ENCODE results near the gene MCEE. TPM values are rescaled to one million over a fixed set of nuclear protein-coding genes. Genes with fewer than 3 reads are reported as not detected.

The MCEE gene
- total and polyA plus RNA-seq, 2 of the 4 experiments (the other 2 are of a cell fraction) = 11.1 to 15.0 TPM

- Histone ChIP-seq H3K4ac (ENCODE audit: low read depth, low read length) (no peak overlapping the region), H3K14ac (replicated peaks; ENCODE audit: low read depth, low read length) (no peak overlapping the region), H3K4me3 (ENCODE audit: insufficient read depth, low read depth, low read length) (no peak overlapping the region), H4K8ac (ENCODE audit: low read depth in 2 of 2, low read length in 2 of 2) (no peak overlapping the region), H3K56ac (ENCODE audit: extremely low read depth, insufficient read depth, low read length) (no peak overlapping the region), H4K5ac (ENCODE audit: low read depth, low read length) (no peak overlapping the region), H4K20me1 (ENCODE audit: insufficient read depth, low read length) (0 out of 2 replicates have a peak, but pooled peaks cover 6% of the 10 kb centered on the region), H2BK5ac (ENCODE audit: low read depth, low read length, poor library complexity, severe bottlenecking) (no peak overlapping the region), H3K4me1 (ENCODE audit: control insufficient read depth, insufficient read depth, low read length) (no peaks in the 10 kb centered on the region), H2AK9ac (replicated peaks; ENCODE audit: low read depth, low read length, poor library complexity) (no peak overlapping the region), H2AFZ (replicated peaks; ENCODE audit: low read length, poor library complexity) (no peak overlapping the region), H2AK5ac (ENCODE audit: low read depth, low read length) (no peak overlapping the region), H3K18ac (ENCODE audit: low read depth, low read length) (no peak overlapping the region), H2BK15ac (ENCODE audit: low read depth, low read length) (no peak overlapping the region), H3K9me1 (ENCODE audit: insufficient read depth, low read length) (no peaks in the 10 kb centered on the region), H3K9ac (ENCODE audit: low read depth, low read length) (no peak overlapping the region), H3K9me3 (ENCODE audit: control insufficient read depth, insufficient read depth, low read length) (no peaks in the 10 kb centered on the region), H3K4me2 (ENCODE audit: low read depth, low read length) (no peak overlapping the region), H4K91ac (ENCODE audit: insufficient read depth, low read depth, low read length) (no peak overlapping the region), H3K27me3 (ENCODE audit: control insufficient read depth, insufficient read depth, low read length) (peaks cover 2% of the 10 kb centered on the region; the same call in 1 of the 2 replicates), H3K36me3 (ENCODE audit: control insufficient read depth, insufficient read depth, low read length) (peaks cover 31% of the 10 kb centered on the region), H2BK120ac (ENCODE audit: low read depth, low read length) (no peak overlapping the region), H3K79me1 (ENCODE audit: low read depth in 1 of 2, low read length in 2 of 2) (no peaks in the 10 kb centered on the region; a peak in 1 of 4 replicates), H2BK20ac (ENCODE audit: low read depth, low read length) (no peak overlapping the region), H3K27ac (ENCODE audit: insufficient read depth, low read length) (no peak overlapping the region), H3K23ac (ENCODE audit: low read depth, low read length) (no peak overlapping the region)
- in situ Hi-C loops (cut with MboI; ENCODE audit: low sequenced_read_pairs) (loop anchor here (10.0 kb wide), 1 partner anchor 355 kb away; no protein-coding TSS in a partner anchor), intact Hi-C loops (cut with micrococcal nuclease) (no loop called here), dilution Hi-C loops (cut with HindIII; ENCODE audit: low sequenced_read_pairs, unreplicated experiment) (no loop called here)
- CTCF ChIA-PET = no interaction called here
- BruUV-seq (replicated peaks) = no TSS peak
- 73% methylated on average over 2 of the region's 3 CpGs; no CpG with 5 or more reads in 1 of the 2 experiments for WGBS, 2 experiments (ENCODE audit: extremely low coverage in 2 of 2, insufficient read length in 1 of 2)
- no peak for TF ChIP-seq FOS (IDR thresholded peaks at IDR 0.05; ENCODE audit: low read depth, low read length)
- no peak for TF ChIP-seq RCOR1 (IDR thresholded peaks at IDR 0.05; ENCODE audit: insufficient replicate concordance, low read length)
- no peak for TF ChIP-seq MAZ (IDR thresholded peaks at IDR 0.05; ENCODE audit: borderline replicate concordance, low read depth, low read length)
- POLR2A ChIA-PET (ENCODE audit: unreplicated experiment) = interaction anchor here (0.6 kb wide), 1 partner anchor 22 kb away, joined by 9 read pairs; no protein-coding TSS in a partner anchor
- DNase-seq (no peak), ATAC-seq (ENCODE audit: low read depth) (peak; percentile 24; the same call in 1 of the 2 replicates)
Measured at GRCh38 chr2:71150082-71150816, 20.2 kb upstream of the MCEE start.

All from IMR-90 (cell line).